ENCODE data around the gene NDUFV3.

DNA sequence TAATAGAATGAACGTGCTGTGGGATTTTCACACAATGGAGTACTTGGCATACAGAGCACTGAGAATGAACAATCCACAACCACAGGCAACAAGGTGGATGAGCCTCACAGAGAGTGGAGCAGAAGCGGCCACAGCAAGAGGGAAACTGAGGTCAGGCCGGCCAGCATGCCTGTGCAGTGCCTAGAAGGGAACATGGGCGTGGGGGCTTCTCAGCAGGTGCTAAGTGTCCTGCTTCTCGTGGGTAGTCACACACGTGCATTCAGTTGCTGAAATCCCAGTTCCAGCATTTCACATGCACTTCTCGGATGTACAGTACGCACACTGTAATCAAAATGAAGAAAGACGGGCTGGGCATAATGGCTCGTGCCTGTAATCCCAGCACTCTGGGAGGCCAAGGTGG lies 46.9 kb upstream of the NDUFV3 start:
- TF ChIP-seq CTCF (IDR thresholded peaks at IDR 0.05) = no peak
- TF ChIP-seq EP300 (IDR thresholded peaks at IDR 0.05) = no peak
- TF ChIP-seq POLR2A (IDR thresholded peaks at IDR 0.05) = no peak

All from ovary (tissue), 3 donors.